Eye (tissue), 1 donor: ENCODE measurements around the gene AHCTF1.

Source experiments
- DNase-seq: peaks from one replicate; pipeline ENCODE4 v3.0.0-alpha.2; 2015

The AHCTF1 gene, protein sequence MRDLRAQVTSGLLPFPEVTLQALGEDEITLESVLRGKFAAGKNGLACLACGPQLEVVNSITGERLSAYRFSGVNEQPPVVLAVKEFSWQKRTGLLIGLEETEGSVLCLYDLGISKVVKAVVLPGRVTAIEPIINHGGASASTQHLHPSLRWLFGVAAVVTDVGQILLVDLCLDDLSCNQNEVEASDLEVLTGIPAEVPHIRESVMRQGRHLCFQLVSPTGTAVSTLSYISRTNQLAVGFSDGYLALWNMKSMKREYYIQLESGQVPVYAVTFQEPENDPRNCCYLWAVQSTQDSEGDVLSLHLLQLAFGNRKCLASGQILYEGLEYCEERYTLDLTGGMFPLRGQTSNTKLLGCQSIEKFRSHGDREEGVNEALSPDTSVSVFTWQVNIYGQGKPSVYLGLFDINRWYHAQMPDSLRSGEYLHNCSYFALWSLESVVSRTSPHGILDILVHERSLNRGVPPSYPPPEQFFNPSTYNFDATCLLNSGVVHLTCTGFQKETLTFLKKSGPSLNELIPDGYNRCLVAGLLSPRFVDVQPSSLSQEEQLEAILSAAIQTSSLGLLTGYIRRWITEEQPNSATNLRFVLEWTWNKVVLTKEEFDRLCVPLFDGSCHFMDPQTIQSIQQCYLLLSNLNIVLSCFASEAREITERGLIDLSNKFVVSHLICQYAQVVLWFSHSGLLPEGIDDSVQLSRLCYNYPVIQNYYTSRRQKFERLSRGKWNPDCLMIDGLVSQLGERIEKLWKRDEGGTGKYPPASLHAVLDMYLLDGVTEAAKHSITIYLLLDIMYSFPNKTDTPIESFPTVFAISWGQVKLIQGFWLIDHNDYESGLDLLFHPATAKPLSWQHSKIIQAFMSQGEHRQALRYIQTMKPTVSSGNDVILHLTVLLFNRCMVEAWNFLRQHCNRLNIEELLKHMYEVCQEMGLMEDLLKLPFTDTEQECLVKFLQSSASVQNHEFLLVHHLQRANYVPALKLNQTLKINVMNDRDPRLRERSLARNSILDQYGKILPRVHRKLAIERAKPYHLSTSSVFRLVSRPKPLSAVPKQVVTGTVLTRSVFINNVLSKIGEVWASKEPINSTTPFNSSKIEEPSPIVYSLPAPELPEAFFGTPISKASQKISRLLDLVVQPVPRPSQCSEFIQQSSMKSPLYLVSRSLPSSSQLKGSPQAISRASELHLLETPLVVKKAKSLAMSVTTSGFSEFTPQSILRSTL (N-terminal part only)

DNA sequence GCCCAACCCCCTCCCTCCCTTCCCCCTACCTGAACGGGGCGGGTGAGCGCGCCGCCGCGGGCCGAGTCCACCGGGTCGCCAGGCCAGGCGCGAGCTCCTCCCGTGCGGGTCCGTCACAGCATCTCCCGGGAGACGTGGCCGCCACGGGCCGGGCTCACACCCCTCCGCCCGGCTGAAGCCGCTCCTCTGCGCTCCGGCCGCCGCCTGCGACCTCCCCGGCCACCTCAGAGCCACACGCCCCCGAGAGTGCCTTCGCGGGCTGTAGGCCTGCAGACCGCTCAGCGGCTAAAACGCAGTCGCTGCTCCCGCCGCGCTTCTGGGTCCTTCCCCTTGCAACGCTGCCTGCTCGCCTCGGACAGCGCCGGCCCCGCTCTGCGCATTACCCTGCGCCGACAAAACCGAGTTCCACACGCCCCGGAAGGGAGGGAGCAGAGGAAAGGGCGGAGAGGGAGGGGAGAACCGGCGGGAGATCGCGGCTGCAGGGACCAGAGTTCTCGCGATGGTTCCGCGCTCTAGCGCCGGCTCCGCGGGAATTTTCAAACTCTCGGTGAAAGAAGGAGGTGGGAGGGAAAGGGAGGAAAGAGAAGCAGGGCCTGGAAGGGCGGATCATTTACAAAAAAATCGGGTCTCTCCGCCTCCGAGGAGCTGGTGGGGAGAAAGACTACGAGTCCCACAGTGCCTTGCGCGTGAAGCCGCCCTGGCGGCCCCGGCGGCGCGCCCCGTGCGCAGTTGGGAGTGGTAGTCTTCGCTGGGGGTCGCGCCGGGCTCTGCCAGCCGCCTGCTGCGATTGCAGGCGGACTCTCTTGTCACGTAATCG is at the start of gene AHCTF1:
Gene AHCTF1 (minus strand): TSS at position 400 of the 817 bp plus-strand sequence. CDS start 13,578 bp downstream, outside the sequence.
- DNase-seq, result peak; percentile 99

DNA sequence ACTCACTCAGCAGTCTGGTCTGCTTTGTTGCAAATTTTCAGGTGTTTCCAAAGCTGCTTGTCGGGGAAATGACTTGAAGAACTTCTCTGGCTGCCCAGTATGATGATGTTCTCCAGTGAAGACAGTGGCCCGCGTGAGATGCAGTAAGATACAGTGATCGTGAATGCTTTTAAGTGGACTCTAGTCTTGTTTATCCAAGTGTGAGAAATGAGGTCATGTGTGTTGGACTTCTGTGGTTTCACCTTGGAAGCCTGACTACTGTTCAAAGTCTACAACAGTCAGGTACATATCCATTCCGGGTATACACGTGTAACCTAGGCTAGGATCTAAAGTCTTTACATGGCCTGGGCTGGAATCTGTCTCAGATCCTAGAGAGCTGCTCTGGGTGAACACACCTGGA is 47.0 kb upstream of the AHCTF1 start:
- no peak for DNase-seq

DNA sequence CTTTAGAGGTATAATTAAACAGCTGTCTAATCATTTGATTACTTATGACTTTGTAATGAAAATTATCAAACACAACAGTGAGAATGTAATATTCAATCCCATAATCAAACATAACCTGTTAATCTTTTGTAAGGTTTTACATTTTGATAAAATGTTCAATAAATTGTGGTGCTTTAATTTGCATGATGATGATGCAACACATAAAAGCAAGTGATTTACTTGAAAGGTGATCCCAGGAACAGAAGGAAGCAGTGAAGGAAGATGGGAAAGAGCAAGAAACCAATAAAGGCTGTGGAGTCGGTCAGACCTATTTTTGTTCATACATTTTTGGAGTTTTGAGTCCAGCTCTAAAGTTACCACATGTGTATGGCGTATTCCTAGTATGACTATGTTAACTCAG is 46.5 kb upstream of the AHCTF1 start:
- no peak for DNase-seq

DNA sequence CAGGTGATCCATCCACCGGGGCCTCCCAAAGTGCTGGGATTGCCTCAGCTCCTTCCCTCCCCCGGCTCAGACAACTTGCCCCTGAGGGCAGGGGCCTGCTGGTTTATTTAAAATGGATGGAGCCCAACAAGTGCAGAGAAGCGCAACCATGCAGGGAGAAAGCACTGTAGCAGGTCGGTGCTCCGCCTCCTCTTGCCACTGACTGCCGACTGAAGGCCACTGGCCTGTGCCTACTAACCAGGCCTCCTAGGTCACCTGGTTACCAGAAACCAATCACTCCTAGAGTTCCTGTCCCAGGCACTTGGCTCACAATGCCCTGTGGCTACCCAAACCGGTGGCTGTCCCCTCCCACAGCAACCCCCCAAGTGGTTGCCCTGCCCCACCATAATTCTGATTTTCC is 40.2 kb upstream of the AHCTF1 start:
- DNase-seq, result no peak

DNA sequence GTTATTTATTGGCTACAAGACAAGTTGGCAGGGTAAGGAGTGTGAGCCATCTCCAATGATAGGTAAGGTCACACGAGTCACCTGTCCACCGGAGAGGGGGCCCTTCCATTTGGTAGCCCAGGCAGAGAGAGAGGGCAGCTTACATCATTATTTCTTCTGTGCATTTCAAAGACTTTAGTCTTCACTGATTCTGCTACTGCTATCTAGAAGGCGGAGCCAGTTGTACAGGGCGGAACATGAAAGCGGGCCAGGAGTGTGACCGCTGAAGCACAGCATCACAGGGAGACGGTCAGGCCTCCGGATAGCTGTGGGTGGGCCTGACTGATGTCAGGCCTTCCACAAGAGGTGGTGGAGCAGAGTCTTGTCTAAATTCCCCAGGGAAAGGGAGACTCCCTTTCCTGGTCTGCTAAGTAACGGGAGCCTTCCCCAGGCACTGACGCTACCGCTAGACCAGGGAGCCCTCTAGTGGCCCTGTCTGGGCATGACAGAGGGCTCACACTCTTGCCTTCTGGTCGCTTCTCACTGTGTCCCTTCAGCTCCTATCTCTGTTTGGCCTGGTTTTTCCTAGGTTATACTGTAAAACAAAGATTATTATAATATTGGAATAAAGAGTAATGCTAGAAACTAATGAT is 39.5 kb upstream of the AHCTF1 start:
- DNase-seq, result no peak

DNA sequence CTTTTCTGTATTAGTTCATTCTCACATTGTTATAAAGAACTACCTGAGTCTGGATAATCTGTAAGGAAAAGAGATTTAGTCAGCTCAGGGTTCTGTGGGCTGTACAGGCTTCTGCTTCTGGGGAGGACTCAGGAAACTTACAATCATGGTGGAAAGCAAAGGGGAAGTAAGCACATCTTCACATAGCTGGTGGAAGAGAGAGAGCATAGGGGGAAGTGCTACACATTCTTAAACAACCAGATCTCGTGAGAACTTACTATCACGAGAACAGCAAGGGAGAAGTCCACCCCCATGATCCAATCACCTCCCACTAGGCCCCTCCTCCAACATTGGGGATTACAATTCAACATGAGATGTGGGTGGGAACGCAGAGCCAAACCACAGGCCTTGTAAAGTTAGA is 37.9 kb upstream of the AHCTF1 start:
- DNase-seq, result no peak

DNA sequence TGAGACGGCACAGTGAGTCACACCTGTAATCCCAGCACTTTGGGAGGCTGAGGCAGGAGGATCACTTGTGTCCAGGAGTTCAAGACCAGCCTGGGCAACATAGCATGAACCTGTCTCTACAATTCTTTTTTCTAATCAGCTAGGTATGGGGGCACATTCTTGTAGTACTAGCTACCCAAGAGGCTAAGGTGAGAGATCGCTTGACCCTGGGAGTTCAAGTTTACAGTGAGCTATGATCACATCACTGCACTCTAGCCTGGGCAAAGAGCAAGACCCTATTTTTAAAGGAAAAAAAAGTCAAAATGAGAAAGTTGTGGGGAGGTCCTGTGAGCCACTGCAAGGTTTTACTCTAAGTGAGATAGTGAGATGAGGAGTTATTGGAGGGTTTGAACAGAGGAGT is 34.8 kb upstream of the AHCTF1 start:
- no peak for DNase-seq

DNA sequence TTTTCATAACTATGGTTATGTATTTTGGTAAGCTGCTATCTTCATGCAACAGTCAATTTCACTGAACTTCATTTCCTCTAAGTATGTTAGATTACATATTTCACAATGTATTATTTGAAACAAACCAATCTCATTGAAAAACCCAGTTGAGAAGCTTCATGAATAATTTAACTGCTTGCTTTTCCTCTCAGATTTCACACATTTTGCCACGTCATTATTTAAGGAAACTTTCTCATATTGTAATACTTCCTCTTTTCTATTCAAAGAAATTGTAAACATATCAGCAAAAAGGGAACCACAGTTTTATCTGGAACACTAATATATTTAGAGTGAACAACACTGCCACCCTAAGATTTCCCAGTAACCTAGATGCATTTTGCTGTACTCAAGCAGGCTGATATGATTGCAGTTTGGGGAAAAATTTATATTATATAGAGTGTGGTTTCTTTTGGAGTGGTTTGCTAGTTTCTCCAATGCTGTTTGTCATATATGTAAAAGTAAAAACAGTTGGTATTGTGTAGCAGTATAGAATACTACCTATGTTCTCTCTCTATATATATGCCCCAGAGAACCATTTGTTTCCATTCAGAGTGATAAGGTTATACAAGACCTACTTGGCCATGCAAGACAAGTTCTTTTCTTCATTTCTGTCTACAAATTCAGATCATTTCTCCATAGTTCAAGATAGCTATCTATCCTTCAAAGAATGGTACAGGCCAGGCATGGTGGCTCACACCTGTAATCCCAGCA is 28.4 kb upstream of the AHCTF1 start:
- DNase-seq, result no peak

DNA sequence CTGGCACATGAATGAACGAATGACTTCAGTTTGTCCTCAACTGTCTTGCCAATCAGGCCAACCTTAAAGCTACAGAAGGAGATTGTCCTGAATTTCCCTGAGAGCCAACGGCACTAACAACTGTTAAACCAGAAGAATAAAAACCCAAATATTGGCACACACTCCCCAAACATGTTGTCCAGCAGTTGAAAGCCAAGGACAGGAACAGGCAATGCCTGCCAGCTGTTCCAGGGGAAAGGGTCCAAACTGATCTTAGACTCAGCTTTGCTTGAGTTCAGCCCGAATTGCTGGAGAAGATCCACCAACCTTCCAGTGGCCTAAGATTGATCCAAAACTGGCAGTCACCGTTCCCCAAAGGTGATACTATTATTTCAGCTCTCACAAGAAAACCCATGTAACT is 22.4 kb upstream of the AHCTF1 start:
- no peak for DNase-seq

DNA sequence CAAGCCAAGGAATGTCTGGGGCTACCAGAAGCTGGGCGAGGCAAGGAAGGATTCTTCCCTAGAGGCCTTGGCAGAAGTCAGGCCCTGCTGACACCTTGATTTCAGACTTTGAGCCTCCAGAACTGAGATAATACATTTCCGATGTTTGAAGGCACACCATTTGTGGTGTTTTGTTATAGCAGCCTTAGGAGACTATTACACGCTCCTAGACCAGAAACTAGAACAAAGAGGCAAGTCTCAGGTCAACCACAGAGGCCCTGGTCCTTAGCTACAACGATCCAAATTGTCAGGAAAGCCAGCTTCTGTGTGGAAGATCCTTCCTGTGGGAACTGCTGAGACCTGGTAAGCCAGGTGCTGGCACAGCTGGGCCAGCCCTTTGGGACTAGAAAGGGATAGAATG is 19.7 kb upstream of the AHCTF1 start:
- DNase-seq, result no peak

DNA sequence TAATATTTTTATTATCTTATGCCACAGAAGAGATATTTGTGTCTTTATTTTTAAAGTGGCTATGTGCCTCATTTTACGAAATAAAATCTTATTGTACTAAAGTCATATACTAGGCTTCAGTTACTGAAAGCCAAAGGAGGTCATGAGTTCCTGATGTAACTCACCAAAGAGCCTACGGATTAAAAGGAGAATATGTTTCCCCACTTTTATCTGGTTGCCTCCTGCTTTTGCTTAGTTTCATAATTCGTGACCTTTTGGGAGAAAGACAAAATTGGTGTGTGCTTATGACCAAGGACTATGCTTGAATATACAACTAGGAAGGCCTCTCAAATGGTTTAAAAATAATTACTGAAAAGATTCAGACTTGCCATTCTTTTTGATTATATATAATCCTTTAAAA is 18.2 kb upstream of the AHCTF1 start:
- DNase-seq, result no peak

DNA sequence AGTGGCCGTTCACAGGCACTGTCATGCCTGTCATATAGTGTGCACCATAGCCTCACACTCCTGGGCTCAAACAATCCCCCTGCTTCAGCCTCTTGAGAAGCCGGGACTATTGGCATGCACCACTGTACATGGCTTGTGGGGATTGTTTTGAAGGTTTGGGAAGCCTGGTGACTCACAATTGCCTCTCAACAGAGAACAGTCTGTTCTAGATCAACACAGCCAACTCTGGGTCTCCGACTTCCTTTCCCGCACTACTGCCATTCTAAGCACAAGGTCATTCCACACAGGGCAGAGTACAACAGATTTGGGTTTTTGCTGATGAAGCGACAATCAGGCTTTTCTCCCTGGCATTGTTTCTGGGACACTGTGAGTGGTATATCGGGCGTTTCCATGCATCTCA is 15.5 kb upstream of the AHCTF1 start:
- DNase-seq, result no peak

DNA sequence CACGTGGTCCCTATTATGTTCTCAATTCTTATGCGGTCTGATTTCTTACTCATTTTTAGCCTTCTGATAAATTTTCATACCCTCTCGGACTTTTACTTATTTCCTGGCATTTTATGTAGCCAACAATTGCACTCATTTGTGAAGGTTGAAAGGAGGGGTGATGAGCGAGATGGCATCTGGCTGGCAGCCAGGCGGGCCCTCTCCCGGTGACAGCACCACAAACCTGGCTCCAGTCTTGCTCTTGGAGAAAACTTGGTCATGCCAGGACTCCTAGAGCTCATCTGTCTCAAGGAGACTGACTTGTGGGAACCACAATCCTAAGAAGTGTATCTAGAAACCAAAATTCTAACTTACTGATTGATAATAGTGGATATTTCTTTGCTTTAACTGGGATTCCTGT is 14.6 kb upstream of the AHCTF1 start:
- no peak for DNase-seq

DNA sequence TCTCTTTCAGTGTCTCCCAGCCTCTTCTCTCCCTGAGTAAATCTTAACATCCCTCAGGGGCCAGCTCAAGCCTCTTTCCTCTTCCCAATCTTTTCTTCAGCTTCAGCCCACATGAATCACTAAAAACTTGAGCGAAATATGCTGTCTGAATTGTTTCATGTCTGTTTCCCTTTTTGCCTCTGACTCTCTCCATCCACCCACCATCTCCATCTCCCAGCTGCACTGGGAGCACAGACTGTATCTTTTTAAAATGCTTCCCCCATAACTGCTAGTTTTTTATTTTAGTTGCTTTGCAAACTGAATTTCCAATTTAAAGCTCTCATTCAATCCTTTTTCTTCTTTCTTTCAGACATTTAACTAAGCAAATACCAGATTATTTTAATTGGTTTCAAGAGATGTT is 3.0 kb upstream of the AHCTF1 start:
- DNase-seq, result no peak

DNA sequence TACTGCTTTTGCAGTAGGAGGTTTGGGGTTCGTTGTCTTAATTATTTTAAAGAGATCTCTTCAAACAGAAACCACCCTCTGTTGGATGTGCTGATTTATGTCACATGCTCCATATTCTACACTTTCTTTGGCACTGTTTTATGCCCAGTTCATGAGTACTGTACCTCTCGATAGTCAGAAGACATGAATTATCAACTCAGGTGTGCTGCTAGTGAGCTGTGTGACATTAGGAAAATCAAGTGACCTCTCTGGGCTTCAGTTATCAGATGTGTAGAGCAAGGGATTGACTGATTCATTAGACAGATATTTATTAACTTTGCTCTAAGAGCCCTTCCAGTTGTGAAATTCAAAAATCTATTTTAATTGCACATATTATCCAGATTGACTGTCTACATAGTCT is 2.1 kb upstream of the AHCTF1 start:
- DNase-seq, result no peak

DNA sequence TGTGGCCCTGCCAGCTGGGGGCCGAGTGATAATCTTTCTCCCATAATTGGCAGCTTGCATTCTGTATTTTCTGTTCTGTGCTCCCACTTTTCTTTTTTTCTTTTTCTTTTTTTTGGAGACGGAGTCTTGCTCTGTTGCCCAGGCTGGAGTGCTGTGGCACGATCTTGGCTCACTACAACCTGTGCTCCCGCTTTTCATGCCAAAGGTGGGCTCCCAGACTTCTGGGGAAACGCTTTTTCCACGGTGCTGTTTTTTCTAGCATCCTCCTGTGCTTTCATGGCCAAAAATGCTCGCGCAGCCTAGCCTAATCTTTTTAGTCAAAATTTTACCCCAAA is 585 bp upstream of the AHCTF1 start:
- DNase-seq, result no peak

DNA sequence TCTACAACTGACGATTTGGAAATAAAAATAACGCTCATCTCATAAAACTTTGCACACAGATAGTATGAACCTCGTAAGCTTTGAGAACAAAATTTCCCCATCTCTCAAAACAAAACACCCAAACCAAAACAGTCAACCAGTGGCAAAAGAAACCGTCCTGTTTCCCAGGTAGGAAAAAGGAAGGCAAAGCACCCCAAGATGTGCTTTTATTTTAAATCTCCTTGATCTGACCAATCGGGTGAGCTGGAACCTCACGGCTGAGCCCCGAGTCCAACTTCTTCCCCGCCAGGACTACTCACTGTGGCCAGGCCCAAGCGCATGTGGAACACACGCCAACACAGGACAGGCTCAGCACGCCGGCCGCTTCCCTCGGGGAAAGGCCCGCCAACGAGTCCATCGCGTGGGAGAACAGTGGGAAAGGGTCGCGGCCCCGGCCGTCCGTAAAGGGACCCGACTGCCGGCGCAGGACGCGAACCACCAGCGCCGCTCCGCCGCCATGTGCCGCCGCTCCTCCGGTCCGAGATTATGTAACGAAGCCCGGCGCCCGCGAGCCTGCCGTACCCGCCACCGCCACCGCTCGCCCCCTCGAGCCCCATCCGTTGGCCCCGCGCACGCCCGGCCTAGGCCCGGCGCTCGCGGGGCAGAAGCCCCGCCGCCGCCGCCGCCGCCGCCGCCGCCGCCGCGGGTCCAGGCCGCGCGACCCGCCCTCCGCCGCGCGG is 759 bp downstream of the AHCTF1 start:
- peak; percentile 79 for DNase-seq

DNA sequence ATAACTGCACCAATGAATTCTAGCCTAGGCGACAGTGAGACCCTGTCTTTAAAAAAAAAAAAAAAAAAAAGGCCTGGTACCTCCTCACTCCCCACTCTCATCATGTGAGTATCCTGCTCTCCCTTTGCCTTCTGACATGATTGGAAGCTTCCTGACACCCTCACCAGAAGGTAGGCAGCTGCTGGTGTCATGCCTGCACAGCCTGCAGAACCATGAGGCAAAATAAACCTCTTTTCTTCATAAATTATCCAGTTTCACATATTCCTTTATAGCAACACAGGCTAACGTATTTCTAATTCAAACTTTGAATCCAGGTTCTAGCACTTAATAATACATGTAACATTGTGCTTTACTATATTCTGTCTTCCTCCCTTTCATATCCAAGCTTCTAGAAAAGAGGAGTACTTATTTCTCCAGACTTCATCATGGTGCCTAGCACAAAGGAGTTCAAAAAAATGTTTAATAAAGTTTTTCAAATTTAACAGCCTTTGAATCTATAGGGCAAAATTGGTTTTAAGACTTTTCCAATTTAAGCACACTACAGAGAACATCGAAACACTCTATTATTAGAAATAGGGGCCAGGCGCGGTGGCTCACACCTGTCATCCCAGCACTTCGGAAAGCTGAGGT is 5.6 kb downstream of the AHCTF1 start:
- no peak for DNase-seq

DNA sequence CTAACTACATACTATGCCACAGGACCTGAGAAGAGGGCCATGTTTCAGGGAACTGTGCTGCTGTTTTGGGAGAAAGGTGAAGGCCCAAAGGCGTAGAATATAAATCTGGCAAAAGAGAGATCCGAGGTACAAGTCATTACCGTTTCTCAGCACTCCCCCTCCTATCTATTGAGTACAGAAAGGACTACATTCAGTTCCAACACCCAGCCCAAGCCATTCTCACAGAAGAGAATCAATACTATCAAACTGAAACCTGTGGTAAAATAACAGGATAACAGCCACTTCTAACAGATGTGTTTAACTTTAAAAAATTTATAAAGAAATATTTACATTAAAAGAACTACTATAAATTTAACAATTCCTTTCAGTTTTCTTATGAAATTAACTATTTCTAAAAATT is 7.8 kb downstream of the AHCTF1 start:
- no peak for DNase-seq

DNA sequence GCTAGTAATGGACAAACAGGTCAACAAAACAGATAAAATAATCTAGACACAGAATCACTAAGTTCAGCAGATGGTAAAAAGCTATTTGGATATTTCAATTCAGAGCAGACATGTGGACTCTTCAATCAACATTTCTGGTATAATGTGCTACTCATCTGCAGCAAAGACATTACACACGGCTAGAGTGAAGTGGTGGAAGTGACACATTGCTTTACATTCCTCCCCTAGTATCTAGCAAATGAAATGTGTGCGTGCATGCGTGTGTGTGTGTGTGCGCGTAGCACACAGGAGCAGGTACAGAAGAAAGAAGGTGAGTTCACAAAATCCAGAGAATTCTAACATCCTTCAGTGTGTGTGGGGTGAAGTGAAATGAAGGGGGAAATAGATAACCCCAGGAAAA is 8.3 kb downstream of the AHCTF1 start:
- DNase-seq, result no peak
